Colon (tissue), 2 donors: Measurements from ENCODE around the gene SPHK2.
"Not testable (repeated sequence)": the region's sequence is repeated elsewhere in the genome, so short reads cannot be mapped to it uniquely, and the experiment has no call there.

ENCODE experiments used
- FAIRE-seq: peaks from 2 replicates; lab custom pipeline; 2012; peaks lifted over from hg19 to GRCh38; lab: Jason Lieb, UNC
- donor health status: control.
- donor health status: control.

The SPHK2 gene

DNA sequence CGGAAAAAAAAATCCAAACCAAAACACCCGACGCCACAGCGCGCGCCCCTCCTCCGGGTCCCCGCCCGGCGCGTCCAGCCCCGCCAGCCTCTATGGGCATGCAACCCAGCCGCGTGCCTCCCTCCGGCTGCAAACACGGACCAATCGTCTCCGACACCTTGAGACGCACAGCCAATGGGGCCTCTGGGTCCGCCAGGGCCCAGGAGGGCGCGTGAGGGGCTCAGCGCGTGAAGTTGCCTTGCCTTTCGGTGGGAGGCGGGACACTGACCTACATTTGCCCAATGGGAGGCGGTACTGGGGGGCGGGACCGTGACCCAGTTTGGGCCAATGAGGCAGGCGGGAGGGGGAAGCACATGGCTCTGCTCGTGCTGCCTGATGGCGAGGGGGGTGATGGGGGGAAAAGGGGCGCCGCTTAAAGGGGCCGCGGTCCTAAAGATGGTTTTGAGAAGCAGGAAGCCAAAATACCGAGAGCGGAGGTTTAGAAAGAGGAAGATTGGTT is 18.2 kb downstream of the SPHK2 start:
- no peak for FAIRE-seq

DNA sequence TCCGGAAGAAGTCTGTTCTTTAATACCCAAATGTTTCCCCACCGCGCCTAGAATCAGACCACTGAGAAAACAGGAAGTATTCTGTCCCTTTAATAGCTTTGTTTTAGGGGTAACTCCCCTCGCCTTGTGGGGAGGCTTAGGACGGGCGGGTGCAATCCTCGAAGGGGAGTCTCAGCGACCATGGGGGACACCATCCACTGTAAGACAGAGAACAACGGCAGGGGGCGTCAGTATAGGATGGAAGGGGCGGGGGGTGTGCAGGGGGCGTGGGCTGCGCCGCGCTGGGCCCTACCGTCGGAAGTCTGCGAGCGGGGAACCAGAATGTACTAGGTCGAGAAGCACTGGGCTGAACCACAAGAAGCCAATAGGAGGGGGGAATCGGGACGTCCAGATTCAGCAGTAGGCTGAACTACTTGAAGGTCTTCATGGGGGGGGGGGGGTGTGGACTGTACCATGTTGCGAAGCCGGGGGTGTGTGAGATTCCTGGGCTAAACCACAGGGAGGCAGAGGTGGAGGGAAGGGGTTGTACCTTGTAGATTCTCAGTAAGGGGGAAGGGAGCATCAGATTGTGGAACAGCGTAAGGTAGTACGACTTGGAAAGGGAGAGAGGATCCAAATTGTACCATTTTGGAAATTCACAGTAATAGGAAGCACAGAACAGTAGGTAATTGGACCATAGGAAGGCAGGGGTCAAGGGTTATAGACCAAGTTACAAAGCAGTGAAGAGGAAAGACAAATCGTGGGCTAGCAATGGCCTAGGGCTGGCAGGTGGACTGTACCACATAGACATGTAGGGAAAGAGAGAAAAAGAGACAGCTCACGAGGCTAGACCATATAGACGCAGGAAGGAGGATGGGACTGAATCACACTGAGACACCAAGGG is 18.9 kb downstream of the SPHK2 start:
- FAIRE-seq, result no peak

- no peak for FAIRE-seq
These were observed 19.6 kb downstream of the SPHK2 start for GRCh38 chr19:48638831-48639381.

DNA sequence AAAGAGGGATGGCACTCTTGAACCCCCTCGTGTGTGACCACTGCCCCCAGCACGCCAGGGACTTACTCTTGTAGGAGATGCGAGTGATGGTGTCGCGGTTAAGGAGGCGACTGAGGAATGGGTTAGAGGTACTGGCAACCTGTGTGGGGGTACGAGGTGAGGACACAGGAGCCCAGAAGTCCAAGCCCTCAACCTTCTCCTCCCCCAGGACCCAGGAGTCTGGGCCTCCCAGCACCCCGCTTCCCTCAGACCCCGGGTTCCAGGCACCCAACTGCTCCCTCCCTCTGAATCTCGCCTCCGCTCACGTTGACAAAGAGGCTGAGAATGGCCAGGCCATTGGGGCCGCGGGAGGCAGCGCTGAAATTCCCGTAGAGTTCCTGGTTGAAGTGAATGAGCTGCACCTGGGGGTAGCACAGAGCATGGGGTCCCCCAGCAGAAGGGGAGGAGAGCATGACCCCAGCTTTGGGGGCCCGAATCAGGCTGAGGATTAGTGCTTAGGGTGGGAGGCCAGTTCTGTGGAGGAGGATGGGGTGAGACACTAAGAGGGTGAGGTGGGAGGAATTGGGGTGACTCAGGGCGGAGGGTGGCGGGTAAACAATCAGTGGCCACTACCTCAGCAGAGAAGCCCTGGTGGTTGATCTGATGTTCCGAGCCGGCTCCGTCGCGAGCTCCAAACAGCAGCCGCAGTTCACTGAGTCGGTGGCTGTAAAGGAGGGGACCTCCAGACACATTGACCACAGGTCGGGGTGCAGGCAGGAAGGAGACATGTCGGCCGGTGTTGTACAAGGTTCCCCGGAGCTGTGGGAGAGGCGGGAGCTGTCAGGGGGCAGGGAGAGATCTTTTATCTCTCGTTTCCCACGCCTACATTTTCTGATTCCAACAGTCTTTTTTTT is 20.4 kb downstream of the SPHK2 start:
- FAIRE-seq, result no peak

GRCh38 chr19:48641850-48642249 is 22.5 kb downstream of the SPHK2 start:
- no peak for FAIRE-seq

DNA sequence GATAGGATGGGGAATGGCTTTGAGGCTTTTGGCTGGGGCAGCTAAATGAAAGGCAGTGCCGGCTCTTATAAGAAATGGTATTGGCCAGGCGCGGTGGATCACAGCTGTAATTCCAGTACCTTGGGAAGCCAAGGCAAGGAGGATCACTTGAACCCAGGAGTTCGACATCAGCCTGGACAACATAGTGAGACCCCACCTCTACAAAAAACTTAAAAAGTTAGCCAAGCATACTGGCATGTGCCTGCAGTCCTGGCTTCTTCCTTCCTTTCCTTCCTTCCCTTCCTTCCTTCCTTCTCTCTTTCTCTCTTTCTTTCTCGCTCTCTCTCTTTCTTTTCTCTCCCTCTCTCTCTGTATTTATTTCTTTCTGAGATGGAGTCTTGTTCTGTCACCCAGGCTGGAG is 23.6 kb downstream of the SPHK2 start:
- FAIRE-seq, result no peak

- no peak for FAIRE-seq
These were observed 25.0 kb downstream of the SPHK2 start for GRCh38 chr19:48644355-48644754.

DNA sequence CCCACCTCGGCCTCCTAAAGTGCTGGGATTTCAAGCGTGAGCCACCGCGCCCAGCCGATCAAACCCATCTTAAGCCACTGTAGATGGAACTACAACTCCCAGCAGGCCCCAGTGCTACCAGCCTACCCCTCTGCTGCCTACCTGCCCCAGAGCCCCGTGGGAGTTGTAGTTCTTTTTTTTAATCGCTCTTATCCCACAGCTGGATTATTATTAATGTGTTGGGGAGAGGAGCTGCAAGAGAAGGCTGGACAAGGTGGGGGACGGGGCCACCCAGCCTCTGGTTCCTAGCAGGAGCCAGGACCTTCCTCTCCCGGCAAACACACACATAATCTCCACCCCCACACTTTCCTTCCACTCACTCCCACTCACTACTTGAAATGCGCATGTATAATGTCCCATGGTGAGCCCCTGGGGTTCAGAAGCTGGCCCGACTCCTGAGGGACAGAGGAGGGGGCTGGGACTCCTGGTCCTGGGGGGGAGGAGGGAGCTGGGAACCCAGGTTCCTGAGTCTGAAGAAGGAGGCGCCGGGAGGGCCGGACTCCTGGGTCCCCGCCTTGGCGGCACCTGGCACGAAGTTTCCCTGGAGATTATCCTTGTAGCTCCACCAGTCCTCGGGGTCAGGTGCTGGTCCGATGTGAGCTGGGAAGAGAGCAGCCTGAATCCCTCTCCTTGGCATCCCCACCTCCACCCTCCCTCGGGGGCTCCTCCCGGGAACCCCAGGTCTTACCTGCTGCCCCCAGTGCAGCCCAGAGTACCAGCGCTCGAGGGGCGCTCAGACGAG is 25.7 kb downstream of the SPHK2 start:
- no peak for FAIRE-seq

DNA sequence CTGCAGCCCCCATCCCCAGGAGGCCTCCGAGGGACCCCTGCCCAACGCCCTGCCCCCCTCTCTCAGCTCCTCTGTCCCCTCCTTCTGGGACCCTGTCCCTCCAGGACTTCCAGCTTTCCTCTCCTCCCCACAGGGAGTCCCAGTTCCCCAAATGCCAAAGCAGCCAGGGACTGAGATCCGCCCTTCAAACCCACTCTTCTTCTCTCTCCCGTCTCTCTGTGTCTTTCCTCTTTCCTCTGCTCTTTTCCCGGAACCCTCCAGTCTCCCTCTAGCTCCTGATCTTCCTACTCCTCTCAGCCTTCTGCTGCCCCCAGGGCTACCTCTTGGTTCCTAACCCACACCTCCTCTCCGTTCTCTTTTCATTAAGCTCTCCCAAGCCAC is 26.3 kb downstream of the SPHK2 start:
- no peak for FAIRE-seq

- no peak for FAIRE-seq
These were observed 26.9 kb downstream of the SPHK2 start, which contains the start of gene CA11 for GRCh38 chr19:48646001-48646721. TSS of gene CA11 (minus strand) at chr19:48646187. CDS start at chr19:48645632, 555 bp downstream.

DNA sequence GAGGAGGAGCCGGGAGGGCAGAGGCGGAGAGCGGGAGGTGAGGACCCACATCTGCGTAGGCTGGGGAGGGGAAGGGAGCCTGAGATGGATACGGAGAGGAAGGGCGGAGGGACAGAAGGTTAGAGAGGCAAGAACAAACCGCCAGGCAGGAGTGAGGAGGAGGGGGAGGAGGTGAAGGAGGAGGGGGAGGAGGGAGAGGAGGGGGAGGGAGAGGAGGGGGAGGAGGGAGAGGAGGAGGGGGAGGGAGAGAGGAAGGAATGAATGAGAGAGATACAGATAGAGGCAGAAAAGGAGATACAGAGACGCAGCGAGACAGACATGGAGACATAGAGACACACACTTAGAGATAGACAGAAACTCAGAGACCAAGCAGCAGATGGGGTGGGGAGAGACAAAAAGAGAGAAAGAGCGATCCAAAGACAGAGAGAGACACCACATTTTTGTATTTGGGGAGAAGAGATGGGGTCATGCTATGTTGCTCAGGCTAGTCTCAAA is 27.5 kb downstream of the SPHK2 start:
- FAIRE-seq, result no peak

DNA sequence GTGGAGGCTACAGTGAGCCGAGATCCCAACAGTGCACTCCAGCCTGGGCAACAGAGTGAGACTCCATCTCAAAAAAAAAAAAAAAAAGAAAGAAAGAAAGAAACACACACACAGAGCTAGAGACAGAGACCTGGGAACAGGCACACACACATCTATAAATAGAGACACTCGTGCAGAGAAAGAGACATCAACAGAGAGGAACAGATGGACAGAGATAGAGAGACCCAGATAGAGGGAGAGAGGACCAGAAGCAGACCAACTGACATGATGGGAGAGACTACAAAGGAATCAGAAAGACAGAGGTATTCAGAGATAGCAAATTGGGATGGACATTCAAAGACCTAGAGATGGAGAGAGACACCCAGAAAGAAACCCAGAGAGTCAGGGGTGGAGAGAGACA is 28.8 kb downstream of the SPHK2 start:
- FAIRE-seq, result no peak

GRCh38 chr19:48650974-48651682 is 31.8 kb downstream of the SPHK2 start:
- no peak for FAIRE-seq

DNA sequence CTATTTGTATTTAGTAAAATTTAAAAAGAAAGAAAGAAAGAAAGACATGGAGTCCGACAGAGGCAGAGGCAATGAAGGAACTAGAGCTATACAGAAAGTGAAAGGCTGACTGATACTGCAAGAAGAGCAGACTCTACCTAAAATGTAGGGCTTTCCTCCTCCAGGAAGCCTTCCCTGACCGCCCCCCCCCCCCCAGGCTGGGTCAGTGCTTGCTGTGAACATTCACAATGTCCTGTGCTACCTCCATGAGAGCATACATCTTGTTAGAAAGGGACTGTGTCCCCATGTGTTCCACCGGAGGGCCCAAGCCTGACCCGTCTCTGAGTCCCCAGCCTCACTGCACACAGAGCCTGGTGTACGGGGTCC is 32.4 kb downstream of the SPHK2 start:
- no peak for FAIRE-seq

DNA sequence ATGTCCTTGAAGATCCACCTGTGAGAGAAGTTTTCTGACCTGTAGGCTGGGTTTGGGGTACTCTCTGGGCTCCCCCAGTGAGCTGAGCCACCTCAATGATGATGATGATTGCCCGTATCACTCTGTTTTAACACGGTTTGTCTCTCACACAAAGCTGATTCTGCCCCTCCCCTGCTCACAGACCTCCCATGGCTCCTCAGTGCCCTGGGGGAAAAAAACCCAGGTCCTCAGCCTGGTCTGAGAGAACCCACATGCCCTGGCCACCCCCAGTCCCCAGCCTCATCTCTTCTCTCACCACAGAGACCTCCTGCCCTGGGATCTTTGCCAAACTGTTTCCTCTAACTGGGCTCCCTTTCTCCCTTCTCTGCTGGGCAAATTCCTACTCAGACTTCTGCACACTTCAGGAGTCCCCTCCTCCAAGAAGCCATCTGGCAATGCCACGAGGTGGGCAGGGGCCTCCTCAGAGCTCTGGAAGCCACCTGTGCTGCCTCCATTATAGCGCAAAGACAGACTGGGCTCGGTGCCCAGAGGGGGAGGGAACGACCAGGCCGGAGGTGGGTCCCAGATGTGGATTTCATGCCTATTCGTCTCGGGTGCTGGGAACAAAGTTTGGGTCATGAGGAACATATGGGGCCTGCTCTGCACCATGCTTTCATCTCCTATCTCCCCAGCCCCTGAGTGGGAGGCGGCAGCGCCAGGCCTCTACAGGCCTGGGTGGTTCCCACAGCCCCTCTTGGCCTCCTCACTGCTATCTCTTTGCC is 35.2 kb downstream of the SPHK2 start:
- FAIRE-seq, result no peak

DNA sequence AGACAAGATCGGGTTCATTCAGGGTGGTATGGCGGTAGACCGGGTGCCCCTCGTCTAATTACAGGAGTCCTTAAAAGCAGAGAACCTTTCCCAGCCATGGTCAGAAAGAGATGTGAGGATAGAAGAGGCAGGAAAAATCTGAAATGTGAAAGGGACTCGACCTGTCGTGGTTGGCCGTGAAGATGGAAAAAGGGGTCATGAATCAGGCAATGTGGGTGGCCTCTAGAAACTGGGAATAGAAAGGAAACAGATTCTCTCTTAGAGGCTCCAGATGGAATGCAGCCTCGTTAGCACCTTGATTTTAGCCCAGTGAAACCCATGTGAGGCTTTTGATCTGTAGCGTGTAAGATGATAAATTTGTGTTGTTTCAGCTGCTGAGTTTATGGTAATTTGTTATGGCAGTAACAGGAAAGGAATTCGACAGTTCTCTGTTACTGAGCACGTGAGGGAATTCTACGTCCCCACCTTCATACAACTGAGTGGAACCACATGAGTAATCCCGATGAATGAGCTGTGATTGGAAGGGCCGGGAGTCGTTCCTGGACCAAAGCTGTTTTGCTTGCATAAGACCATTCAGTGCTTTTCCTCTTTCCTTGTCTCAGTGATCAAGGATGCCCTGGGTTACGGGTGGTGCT is 37.7 kb downstream of the SPHK2 start:
- no peak for FAIRE-seq

DNA sequence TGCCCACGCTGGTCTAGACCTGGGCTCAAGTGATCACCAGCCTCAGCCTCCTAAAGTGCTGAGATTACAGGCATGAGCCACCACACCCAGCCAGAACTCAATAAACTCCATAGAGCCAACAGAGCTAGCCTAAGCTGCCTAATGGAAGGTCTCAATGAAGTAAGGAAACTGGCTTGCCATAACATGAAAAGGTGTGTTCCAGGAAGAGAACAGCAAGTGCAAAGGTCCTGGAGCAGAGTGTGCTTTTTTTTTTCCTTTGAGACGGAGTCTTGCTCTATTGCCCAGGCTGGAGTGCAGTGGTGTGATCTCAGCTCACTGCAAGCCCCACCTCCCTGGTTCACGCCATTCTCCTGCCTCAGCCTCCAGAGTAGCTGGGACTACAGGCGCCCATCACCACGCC is 38.5 kb downstream of the SPHK2 start:
- not testable (repeated sequence) for FAIRE-seq

GRCh38 chr19:48658483-48658882 is 39.2 kb downstream of the SPHK2 start:
- no peak for FAIRE-seq

- no peak for FAIRE-seq
These were observed 40.5 kb downstream of the SPHK2 start for GRCh38 chr19:48659768-48660167.
